Neural progenitor cell (in vitro differentiated cells): ENCODE measurements around the gene TREM1. TPM values are rescaled to one million over a fixed set of nuclear protein-coding genes. Genes with fewer than 3 reads are reported as not detected.
"Not testable (repeated sequence)": the region's sequence is repeated elsewhere in the genome, so short reads cannot be mapped to it uniquely, and the experiment has no call there.

Experiments used
- DNase-seq: peaks from one replicate; pipeline ENCODE4 v3.0.0-alpha.2; 2016; ENCODE audit warnings: low spot score
- H2AFZ ChIP-seq: fragments of 200-600 bp; sonication (generic); replicated peaks from 2 replicates; pipeline ENCODE4 v1.6.1; 2016; ENCODE audit warnings: antibody characterized with exemption
- H3F3A ChIP-seq: fragments of 200-600 bp; sonication (generic); 2 replicates; pipeline ENCODE4 v1.6.1; 2016; ENCODE audit warnings: antibody characterized with exemption, low read depth
- H3K27ac ChIP-seq: fragments of 200-600 bp; sonication (generic); 2 replicates; pipeline ENCODE4 v1.5.1; 2016; ENCODE audit warnings: mild to moderate bottlenecking
- H3K27me3 ChIP-seq: fragments of 200-600 bp; sonication (generic); 2 replicates; pipeline ENCODE4 v1.6.1; 2016; ENCODE audit warnings: mild to moderate bottlenecking, moderate library complexity
- H3K36me3 ChIP-seq: fragments of 200-600 bp; sonication (generic); 2 replicates; pipeline ENCODE4 v1.5.1; 2016
- H3K4me1 ChIP-seq: fragments of 200-600 bp; sonication (generic); 2 replicates; pipeline ENCODE4 v1.6.1; 2016; ENCODE audit warnings: mixed run types
- H3K4me2 ChIP-seq: fragments of 200-600 bp; sonication (generic); 2 replicates; pipeline ENCODE4 v1.6.1; 2016
- H3K4me3 ChIP-seq: fragments of 200-600 bp; sonication (generic); 2 replicates; pipeline ENCODE4 v1.5.1; 2016
- H3K79me2 ChIP-seq: fragments of 200-600 bp; sonication (generic); 2 replicates; pipeline ENCODE4 v1.6.1; 2016; ENCODE audit warnings: low read depth
- H3K9ac ChIP-seq: fragments of 200-600 bp; sonication (generic); 2 replicates; pipeline ENCODE4 v1.6.1; 2016
- H3K9me3 ChIP-seq: fragments of 200-600 bp; sonication (generic); 2 replicates; pipeline ENCODE4 v1.5.1; 2016; ENCODE audit warnings: low read depth
- H4K20me1 ChIP-seq: fragments of 200-600 bp; sonication (generic); 2 replicates; pipeline ENCODE4 v1.6.1; 2016; ENCODE audit warnings: low read depth
- H3K27ac Mint-ChIP-seq: 3 replicates; pipeline ENCODE4 v1.8.0; 2021; ENCODE audit warnings: mixed read lengths
- H3K27me3 Mint-ChIP-seq: 2 replicates; pipeline ENCODE4 v1.8.0; 2022; ENCODE audit warnings: low read depth, mild to moderate bottlenecking, inconsistent platforms, moderate library complexity, mixed read lengths; ENCODE audit not compliant: insufficient read depth
- H3K36me3 Mint-ChIP-seq: 3 replicates; pipeline ENCODE4 v1.8.0; 2021; ENCODE audit warnings: mixed read lengths
- H3K4me1 Mint-ChIP-seq: 3 replicates; pipeline ENCODE4 v1.8.0; 2021; ENCODE audit warnings: mixed read lengths
- H3K4me3 Mint-ChIP-seq: 3 replicates; pipeline ENCODE4 v1.8.0; 2021; ENCODE audit warnings: mild to moderate bottlenecking, moderate library complexity, mixed read lengths
- H3K9me3 Mint-ChIP-seq: 3 replicates; pipeline ENCODE4 v1.8.0; 2020; ENCODE audit warnings: mixed read lengths
- CTCF ChIP-seq: fragments of 200-600 bp; sonication (generic); IDR thresholded peaks from 2 replicates; pipeline ENCODE4 v1.5.1; 2017; ENCODE audit warnings: antibody characterized with exemption, mild to moderate bottlenecking
- EZH2 ChIP-seq: fragments of 200-600 bp; sonication (generic); IDR thresholded peaks from 2 replicates; pipeline ENCODE4 v1.6.1; 2017; ENCODE audit warnings: antibody characterized with exemption, mild to moderate bottlenecking, moderate library complexity
- EZH2phosphoT487 ChIP-seq: fragments of 200-600 bp; sonication (generic); IDR thresholded peaks from 2 replicates; pipeline ENCODE4 v1.6.1; 2017; ENCODE audit warnings: antibody characterized with exemption
- total RNA-seq: library from RNA; depleted of rRNA; stranded (reverse); fragments of >200 nt; gene quantifications from 2 replicates; pipeline ENCODE4 v1.2.3, GENCODE V29; 2015; ENCODE audit warnings: low replicate concordance

Gene TREM1
- total RNA-seq, 1 donor from 2014 or later: not detected

- no peak overlapping the region for H3K27ac ChIP-seq
- Mint-ChIP-seq H3K36me3 (no peaks in the 10 kb centered on the region), H3K4me1 (peaks cover 13% of the 10 kb centered on the region), H3K4me3 (no peak overlapping the region), H3K27ac (no peak overlapping the region), H3K9me3 (no peaks in the 10 kb centered on the region), H3K27me3 (peaks cover 2% of the 10 kb centered on the region)
- no peaks in the 10 kb centered on the region for H4K20me1 ChIP-seq
- TF ChIP-seq EZH2 (no peak), EZH2phosphoT487 (no peak), CTCF (no peak)
- no peaks in the 10 kb centered on the region for H3K36me3 ChIP-seq
- H2AFZ ChIP-seq: no peak overlapping the region
- no peak overlapping the region for H3K4me3 ChIP-seq
- no peaks in the 10 kb centered on the region for H3F3A ChIP-seq
- H3K9ac ChIP-seq: no peak overlapping the region
- H3K4me2 ChIP-seq: no peak overlapping the region
- no peak for DNase-seq
- H3K9me3 ChIP-seq: no peaks in the 10 kb centered on the region
- H3K4me1 ChIP-seq: no peaks in the 10 kb centered on the region
- no peaks in the 10 kb centered on the region for H3K79me2 ChIP-seq
- no peaks in the 10 kb centered on the region for H3K27me3 ChIP-seq
These were observed 33.9 kb downstream of the TREM1 start for GRCh38 chr6:41252401-41253169.

- H3K79me2 ChIP-seq: no peaks in the 10 kb centered on the region
- no peak overlapping the region for H2AFZ ChIP-seq
- H3K9me3 ChIP-seq: no peaks in the 10 kb centered on the region
- no peak overlapping the region for H3K27ac Mint-ChIP-seq
- no peak for DNase-seq
- H3K9ac ChIP-seq: no peak overlapping the region
- no peak overlapping the region for H3K4me2 ChIP-seq
- H3K36me3 ChIP-seq: no peaks in the 10 kb centered on the region
- no peaks in the 10 kb centered on the region for H3K36me3 Mint-ChIP-seq
- H3K27ac ChIP-seq: no peak overlapping the region
- H3F3A ChIP-seq: no peaks in the 10 kb centered on the region
- no peaks in the 10 kb centered on the region for H3K4me1 Mint-ChIP-seq
- H3K9me3 Mint-ChIP-seq: peaks cover 2% of the 10 kb centered on the region
- H3K4me1 ChIP-seq: no peaks in the 10 kb centered on the region
- TF ChIP-seq EZH2phosphoT487: no peak
- no peak for TF ChIP-seq EZH2
- TF ChIP-seq CTCF: no peak
- no peak overlapping the region for H3K4me3 ChIP-seq
- H4K20me1 ChIP-seq: no peaks in the 10 kb centered on the region
- H3K4me3 Mint-ChIP-seq: no peak overlapping the region
- H3K27me3 ChIP-seq: no peaks in the 10 kb centered on the region
- peaks cover 7% of the 10 kb centered on the region for H3K27me3 Mint-ChIP-seq
These were observed 38.4 kb downstream of the TREM1 start for GRCh38 chr6:41247882-41248705.

GRCh38 chr6:41247288-41247865, 39.1 kb downstream of the TREM1 start:
- H3K9me3 Mint-ChIP-seq: peaks cover 2% of the 10 kb centered on the region
- no peak overlapping the region for H3K9ac ChIP-seq
- no peaks in the 10 kb centered on the region for H3K4me1 ChIP-seq
- no peak overlapping the region for H3K27ac Mint-ChIP-seq
- no peak overlapping the region for H2AFZ ChIP-seq
- DNase-seq: no peak
- no peak overlapping the region for H3K4me3 ChIP-seq
- no peaks in the 10 kb centered on the region for H3K36me3 Mint-ChIP-seq
- no peak overlapping the region for H3K4me2 ChIP-seq
- no peak overlapping the region for H3K27ac ChIP-seq
- H4K20me1 ChIP-seq: no peaks in the 10 kb centered on the region
- TF ChIP-seq EZH2 (no peak), EZH2phosphoT487 (no peak), CTCF (no peak)
- H3K79me2 ChIP-seq: no peaks in the 10 kb centered on the region
- H3K4me3 Mint-ChIP-seq: no peak overlapping the region
- no peaks in the 10 kb centered on the region for H3K9me3 ChIP-seq
- peaks cover 7% of the 10 kb centered on the region for H3K27me3 Mint-ChIP-seq
- no peaks in the 10 kb centered on the region for H3F3A ChIP-seq
- no peaks in the 10 kb centered on the region for H3K27me3 ChIP-seq
- H3K36me3 ChIP-seq: no peaks in the 10 kb centered on the region
- no peaks in the 10 kb centered on the region for H3K4me1 Mint-ChIP-seq

- not testable (repeated sequence) for H4K20me1 ChIP-seq, H3K36me3 Mint-ChIP-seq, H3K9me3 Mint-ChIP-seq, H3K4me2 ChIP-seq, H3F3A ChIP-seq, H3K27ac ChIP-seq, H3K9ac ChIP-seq, H3K36me3 ChIP-seq, H3K27ac Mint-ChIP-seq, H3K9me3 ChIP-seq, H3K79me2 ChIP-seq, H3K4me1 Mint-ChIP-seq, H3K4me3 ChIP-seq, H3K4me1 ChIP-seq, DNase-seq, H3K4me3 Mint-ChIP-seq, H3K27me3 ChIP-seq, H3K27me3 Mint-ChIP-seq, H2AFZ ChIP-seq
These were observed 40.0 kb downstream of the TREM1 start for GRCh38 chr6:41246529-41246928.
